Measurements from ENCODE around the gene TAX1BP1.
"Not testable (repeated sequence)": the region's sequence is repeated elsewhere in the genome, so short reads cannot be mapped to it uniquely, and the experiment has no call there.

DNA sequence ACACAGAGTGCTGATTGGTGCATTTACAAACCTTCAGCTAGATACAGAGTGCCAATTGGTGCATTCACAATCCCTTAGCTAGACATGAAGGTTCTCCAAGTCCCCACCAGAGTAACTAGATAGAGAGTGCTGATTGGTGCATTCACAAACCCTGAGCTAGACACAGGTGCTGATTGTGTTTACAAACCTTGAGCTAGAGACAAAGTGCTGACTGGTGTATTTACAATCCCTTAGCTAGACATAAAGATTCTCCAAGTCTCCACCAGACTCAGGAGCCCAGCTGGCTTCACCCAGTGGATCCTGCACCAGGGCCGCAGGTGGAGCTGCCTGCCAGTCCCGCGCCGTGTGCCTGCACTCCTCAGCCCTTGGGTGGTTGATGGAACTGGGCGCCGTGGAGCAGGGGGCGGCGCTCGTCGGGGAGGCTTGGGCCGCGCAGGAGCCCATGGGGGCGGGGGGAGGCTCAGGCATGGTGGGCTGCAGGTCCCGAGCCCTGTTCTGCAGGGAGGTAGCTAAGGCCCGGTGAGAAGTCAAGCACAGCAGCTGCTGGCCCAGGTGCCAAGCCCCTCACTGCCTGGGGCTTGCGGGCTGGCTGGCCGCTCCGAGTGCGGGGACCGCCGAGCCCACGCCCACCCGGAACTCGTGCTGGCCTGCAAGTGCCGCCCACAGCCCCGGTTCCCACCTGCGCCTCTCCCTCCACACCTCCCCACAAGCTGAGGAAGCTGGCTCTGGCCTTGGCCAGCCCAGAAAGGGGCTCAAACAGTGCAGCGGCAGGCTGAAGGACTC is 116.9 kb downstream of the TAX1BP1 start:
- not testable (repeated sequence) for TF ChIP-seq POLR2A (IDR thresholded peaks at IDR 0.05; ENCODE audit: low read length); GATA1 (IDR thresholded peaks at IDR 0.05; ENCODE audit: low read depth, low read length)

All from erythroblast (primary cell).